GM19397 (cell line): ENCODE results near the gene CDKAL1.

Source experiments
- ATAC-seq: cut with Tn5 transposase; IDR thresholded peaks from one replicate; pipeline ENCODE4 v1.9.1; 2021; ENCODE audit warnings: mild to moderate bottlenecking, moderate library complexity; ENCODE audit not compliant: unreplicated experiment

The CDKAL1 gene

DNA sequence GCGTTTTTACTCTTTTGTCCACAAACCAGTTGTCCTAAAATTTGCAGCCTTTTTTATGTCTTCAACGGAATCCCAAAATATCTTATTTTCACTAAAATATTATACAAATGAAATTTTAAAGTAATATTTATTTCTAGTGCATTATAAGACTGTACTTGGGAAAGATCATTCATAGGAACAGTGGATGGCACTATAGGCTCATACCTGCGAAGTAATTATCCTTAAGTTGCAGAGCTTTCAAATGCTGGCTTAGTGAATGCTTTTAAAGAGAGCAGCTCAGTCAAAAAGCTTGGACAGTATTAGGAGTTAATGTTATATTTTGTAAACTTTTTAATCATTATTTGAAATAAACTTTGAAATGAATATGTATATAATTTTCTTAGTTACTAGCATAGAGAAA is 254.9 kb downstream of the CDKAL1 start:
- no peak for ATAC-seq

DNA sequence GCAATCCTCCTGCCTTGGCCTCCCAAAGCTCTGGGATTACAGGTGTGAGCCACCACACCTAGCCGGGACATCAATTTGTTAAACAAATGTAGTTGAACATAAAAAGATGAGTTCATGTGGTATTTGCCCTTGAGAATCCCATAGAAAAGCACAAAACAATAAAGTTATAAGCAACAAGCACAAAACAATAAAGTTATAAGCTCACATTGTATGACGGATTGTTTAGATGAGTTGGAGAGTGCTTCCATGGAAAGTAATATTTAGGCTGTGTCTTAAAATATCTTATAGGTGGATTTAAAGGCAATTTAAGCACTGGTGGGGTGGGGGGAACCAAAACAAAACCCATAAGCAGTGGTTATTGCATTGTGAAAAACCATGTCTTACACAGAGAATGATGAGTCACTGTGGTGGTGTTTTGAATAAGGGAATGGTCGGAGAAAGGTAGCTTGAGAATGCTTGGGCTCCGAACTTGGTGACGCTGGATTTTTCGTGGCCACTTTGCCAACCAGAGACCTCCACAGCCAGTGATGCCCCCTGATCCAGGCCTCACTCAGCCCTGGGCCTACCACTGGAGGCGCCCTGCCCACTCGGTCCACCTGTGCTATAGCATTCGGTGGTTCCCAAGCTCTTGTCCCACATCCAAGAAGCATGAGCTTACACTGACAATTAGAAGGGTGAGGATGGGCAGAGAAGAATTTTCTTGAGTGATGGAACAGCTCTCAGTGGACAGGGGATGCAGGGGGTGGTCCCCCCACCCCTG is 256.0 kb downstream of the CDKAL1 start:
- no peak for ATAC-seq

DNA sequence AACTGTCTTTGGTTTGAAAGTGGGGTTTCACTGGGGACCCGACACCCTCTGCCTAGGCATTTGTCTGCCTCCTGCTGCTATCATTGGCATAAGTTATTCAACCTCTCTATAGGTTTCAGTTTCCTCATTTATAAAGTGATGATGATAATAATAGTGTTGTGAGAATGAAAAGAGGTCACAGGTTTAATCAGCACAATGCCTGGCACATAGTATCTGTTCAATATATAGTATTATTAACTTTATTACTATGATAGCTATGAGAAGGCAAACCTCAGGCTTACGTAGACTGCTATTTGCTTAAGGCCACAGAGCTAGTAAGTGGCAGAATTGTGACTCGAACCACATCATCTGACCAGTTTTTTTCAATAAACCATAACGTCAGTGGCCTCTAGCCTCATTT is 256.8 kb downstream of the CDKAL1 start:
- no peak for ATAC-seq

DNA sequence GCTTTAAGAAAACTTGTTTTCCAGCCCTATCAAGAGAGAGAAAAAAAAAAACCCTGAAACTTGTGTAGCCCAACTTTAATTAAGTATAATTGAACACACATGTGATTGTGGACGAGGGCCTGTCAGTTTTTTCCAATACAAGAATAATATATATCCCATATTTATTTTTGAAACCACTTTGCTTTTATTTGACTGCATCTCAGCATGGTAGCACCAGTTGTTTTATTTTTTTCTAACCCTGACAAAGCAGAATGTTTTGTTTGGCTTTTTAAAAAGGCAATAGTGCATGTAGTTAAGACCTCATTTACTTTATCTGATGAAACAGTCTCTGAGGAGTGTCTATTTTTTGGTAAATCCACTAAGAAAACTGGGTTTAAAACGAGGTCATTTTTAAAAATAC is 257.7 kb downstream of the CDKAL1 start:
- no peak for ATAC-seq

DNA sequence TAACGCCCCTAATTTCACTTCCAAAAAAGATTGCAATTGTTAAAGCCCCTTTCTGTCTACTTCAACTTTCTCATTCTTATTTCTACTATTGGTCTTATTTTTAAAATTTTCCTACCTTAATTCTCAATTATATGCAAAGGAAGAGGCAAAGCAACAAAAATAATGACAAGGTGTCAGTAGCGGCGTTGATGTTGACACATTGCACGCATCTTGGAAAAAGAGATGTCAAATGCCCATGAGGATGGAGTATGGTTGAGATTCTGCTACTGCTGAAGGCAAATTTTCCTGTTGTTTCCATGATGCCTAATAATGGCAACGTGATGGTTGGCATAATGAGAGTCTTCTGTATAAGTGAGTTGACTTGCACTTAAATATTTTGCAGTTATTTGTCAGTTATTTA is 258.9 kb downstream of the CDKAL1 start:
- ATAC-seq = no peak

DNA sequence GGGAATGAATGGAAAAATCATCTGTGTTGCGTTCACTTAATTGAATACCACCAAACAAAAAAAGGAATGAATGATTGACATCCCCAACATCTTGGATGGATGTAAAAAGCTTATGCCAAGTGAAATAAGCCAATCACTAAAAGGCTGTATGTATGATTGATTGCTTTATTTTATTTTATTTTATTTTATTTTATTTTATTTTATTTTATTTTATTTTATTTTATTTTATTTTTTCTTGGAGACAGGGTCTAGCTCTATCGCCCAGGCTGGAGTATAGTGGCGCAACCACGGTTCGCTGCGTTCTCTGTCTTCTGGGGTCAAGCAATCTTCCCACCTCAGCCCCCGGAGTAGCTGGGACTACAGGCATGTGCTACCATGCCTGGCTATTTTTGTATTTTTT is 263.3 kb downstream of the CDKAL1 start:
- ATAC-seq = no peak

DNA sequence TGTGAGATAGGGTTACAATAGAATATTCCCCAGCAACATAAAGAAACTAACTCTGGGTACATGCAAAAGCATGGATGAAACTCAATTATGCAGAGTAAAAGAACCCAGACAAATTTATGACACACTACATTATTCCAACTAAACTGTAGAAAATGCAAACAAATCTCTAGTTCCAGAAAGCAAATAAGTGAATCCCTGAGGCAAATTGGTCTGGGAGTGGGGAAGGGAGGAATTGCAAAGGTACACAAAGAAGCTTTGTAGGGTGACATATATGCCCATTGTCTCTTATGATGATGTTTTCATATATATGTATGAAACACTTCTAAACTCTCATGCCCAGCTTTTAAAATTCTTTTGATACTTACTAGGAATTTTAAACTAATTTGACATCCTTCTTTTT is 266.0 kb downstream of the CDKAL1 start:
- no peak for ATAC-seq

DNA sequence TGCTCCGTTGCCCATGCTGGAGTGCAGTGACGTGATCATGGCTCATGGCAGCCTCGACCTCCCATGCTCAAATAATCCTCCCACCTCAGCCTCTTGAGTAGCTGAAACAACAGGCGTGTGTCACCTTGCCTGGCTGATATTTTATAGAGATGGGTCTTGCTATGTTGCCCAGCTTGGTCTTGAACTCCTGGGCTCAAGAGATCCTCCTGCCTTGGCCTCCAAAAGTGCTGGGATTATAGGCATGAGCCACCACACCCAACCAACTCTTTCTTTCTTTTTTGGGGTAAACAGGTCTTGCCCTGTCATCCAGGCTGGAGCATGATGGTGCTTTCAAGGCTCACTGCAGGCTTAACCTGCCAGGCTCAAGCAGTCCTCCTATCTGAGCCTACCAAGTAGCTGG is 266.4 kb downstream of the CDKAL1 start:
- ATAC-seq = no peak

DNA sequence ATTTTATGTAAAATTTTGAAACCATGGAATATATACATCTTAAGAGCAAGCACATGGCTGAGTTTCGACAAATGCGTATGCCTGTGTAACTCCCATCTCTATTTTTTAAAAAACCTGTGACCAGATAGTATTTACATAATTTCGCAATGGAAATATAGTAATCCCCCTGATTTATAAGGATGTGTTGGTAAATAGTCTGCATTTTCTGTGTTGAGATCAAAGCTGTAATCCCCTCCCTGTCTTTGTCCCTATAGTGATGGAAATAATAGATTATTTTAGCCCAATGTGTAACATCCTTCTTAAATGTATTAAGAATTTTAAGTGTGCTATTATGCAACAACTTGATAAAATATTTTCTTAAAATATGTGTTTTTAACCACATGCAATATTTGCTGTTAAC is 267.3 kb downstream of the CDKAL1 start:
- no peak for ATAC-seq

DNA sequence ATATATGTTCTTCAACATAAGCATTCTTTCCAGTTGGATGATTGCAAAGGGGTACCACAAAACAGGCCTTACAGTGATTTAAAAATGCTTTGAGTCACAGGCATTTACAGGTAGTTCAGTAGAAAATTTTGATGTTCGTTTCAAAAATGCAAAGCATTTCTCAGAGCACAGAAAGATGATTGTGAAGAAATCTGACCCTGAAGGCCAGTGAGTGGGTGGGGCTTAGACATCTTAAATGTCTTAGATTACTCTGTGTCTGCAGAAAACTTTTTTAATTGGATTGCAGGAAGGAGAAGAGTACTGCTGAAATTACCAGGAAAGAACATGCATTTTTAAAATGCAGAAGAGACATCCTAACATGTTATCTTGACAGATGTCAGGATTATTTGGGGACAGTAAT is 268.3 kb downstream of the CDKAL1 start:
- no peak for ATAC-seq

DNA sequence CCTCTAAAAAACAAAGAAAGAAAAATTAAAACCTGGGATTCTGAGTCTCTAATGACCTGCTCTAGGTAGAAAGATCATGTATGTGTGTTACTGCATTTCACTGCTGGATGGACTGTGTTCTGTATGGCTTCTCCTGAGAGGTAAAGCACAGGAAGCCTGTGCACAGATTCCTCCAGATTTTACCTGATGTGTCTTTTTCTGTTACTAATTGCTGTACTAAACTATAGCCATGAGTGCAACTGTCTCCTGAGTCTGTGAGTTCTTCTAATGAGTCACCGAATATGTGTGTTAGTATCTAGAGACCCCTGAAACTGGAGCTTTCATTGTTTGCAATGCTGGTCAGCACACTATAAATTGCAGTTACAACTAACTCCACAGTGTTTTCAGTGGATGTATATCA is 270.8 kb downstream of the CDKAL1 start:
- no peak for ATAC-seq

DNA sequence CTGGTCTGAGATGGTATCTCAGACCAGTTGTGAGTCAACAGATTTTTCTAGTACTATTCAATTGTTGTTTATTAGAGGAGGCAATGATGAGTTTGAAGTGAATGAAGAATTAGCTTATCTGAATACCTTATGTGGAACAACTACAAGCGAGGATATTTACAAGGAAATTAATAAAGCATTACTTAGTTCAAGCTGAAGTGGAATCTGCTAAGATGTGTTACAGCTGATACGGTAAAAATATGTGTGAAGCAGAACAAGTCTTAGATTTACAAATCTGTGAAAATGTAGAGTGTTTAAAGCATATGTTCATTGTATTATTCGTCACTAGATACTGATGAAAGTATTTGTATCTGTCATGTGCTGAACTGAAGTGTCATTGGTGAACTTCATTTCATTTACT is 272.4 kb downstream of the CDKAL1 start:
- ATAC-seq = no peak

DNA sequence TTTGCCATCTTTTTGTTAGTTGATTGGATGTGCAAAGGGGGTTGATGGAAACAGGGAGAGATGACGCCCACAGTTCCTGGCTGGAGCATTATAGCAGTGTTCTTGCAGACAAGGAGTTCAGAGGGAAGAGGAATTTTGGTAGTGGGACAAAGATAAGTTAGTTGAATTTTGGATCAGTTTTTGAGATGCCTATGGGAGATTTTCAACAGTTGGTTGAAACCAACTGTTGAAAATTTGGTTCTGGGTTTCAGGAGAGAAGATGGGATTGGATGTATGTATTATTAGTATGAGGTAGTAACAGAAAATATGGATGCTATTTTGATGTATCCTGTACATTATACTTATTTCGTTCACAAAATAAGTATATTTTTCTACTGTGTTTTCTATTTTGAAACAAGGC is 274.2 kb downstream of the CDKAL1 start:
- no peak for ATAC-seq

DNA sequence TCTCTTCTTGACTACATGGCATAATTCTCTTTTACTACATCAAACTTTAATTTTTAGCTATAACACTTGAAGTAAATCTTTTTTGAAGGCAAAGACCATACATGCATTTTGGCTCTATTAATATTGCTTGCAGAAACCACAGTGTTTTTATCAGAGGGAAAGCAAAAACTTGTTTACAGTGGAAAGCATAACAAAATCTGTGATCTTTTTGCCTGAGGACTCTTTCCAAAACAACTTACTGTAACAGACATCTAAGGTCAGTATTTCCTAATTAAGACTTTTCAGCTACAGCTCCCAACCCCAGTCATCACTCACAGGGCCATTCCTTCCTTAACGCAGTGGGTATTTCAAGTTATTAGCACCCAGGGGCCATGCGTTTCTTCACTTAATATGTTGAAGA is 274.7 kb downstream of the CDKAL1 start:
- ATAC-seq = no peak

DNA sequence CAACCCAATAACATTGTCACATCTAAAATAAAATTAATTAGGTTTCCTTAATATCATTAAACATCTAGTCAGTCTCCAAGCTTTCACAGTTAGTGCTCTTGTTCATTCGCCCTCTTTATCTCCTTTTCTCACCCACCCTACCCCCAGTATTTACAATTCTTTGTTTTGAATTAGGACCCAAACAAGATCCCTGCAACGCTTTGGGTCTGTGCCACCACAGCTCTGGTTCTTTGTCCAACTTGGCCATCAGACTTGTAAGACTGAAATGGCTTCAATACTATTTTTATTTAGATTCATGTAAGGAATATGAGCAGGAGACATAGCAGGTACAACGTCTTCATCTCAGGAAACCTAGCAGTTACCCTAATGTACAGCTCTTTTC is 276.5 kb downstream of the CDKAL1 start:
- no peak for ATAC-seq

DNA sequence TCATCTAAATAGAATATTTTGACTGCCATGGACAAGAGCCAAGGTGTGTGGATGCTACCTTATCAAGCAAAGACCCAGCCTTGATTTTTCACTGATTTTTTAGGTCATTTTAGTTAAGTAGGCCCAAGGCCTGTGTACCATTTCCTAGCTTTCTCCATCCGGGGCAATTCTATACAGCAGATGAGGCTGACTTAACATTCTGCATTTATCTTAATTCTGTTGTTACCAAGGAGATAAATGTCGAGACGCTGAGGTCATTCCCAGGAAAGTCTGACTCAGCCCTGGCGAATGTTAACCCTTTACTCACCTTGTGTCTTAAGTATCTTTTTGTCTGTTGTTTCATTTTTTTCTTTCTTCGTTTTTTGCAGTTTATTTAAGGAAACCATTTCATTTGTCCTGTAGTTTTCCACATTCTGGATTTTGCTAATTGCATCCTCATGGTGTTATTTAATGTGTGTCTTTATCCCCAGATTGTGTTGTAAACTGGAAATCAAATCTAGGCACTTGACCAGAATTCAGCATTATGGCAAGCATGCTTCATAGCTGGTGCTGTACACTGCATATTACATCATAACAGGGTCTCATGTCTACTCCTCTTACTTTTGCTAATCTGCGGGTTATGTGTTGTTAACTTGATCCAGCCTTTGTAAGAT is 277.0 kb downstream of the CDKAL1 start:
- ATAC-seq = no peak

DNA sequence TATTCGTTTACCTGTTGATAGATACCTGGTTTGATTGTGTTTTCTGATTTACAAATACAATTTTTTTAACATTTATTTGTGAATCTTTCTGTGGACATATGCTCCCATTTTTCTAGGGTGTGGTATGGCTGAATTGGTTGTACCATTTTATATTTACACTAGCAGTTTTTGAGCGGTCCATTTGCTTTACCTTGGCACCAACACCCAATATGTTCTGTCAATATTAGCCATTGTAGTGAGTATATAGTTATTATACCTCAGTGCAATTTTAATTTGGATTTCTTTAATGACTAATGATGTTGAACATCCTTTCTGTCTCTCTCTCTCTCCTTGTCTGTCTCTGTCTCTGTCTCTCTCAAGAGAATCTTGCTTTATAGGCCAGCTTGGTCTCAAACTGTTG is 278.5 kb downstream of the CDKAL1 start:
- no peak for ATAC-seq

DNA sequence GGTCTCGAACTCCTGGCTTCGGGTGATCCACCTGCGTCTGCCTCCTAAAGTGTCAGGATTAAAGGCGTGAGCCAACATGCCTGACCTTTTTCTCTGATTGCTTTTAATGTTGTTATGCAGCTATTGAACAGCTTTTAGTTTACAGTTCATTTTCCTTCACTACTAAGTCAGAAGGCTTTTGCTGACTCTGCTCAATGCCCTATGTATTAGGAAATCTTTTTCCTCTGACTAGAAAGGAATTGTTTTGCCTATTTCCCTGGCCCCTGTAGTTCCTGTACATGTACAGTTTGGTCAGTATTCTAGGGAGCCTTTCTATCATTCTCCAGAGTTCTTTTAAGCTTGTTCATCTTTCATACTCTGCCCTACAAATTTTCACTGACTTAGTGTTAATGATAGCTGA is 280.2 kb downstream of the CDKAL1 start:
- no peak for ATAC-seq

DNA sequence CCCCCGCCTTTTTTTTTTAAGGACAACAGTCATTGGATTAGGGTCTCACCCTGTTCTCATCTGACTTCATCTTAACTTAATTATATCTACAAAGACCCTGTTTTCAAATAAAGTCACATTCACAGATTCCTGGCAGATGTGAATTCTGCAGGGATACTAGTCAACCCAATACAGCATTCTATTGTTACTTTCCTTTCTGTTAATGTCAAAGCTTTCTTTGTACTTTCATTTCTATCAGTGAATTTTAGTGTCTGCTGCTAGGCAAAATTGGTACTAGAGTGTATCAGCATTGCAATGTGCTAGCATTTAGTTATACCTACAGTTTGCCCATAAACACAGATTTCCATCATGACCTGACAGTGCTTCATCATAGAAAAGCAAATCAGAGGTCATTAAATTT is 281.9 kb downstream of the CDKAL1 start:
- no peak for ATAC-seq

DNA sequence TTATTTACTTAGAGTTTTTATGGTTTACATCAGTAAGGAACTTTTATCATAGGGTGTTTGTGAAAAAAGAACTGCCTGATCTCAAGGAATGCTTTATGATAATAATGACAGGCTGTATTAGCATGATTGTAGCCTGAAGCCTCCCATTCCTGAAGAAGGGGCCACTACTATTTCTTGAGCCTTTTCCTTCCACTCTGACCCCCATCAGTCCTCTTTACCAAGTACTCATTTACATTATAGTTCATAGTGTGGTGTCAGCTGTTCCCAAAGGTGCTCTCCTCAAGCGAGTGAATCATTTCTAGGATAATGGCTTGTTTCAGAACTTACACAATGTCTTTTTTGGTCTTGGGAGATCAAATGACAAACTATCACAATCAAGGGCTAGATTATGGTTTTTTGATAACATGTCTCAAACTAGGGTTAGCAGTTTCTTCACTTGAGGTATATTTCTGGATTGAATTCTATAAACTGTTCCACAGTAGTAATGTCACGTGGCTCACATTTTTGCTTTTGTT is 283.6 kb downstream of the CDKAL1 start:
- ATAC-seq = no peak

DNA sequence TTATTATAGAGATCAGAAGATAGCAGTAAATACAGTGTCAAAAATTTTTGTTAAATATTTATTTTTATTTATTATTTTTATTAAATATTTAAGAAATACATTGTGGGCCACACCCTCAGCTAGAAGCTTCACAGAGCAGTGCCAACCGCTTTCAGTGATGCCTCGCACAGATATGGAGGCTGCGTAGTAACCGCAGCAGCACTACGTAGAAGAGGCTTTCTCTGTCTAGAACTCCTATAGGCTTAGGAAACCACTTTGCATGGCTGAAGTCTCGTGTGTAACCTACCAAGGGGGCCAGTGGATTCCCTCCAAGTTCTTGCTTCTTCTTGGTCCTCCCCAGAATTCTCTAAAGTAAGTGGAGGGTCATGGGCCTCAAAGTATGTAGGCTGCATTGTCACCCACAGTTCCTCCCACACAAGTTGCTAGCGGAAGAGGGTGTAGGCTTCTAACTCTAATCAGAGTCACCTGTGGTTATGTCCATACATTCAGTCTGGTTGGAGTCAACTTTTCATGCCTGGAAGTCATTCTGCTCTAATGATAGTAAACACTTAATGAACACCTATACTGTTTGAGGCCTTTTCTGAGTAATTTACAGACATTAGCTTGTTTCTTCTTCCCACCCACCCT is 285.6 kb downstream of the CDKAL1 start:
- no peak for ATAC-seq

DNA sequence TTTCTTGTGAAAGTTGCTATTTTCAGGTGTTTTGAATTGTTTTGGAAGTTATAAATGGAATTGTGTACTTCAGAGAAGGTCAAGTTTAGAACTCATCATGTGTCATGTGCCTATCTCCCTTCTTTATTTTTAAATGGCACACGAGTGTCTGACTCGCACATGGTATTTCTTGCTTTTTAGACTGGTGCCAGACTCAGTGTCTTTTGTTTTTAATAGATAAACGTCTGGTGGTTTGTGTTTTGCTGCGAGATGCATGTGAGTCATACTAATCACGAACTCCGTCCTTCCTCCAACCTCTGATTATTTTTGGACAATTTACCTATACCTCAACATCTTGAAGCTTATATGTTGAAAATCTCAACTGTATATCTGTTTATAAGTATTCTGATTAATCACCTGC is 292.1 kb downstream of the CDKAL1 start:
- ATAC-seq = no peak
